ENCODE results near the gene RNF43.
"Not testable (repeated sequence)": the region's sequence is repeated elsewhere in the genome, so short reads cannot be mapped to it uniquely, and the experiment has no call there.

RNF43 gene

GRCh38 chr17:58409432-58409831 is 7.9 kb downstream of the RNF43 start:
- DNase-seq (ENCODE audit: low read depth): no peak

GRCh38 chr17:58403311-58403710 is 14.0 kb downstream of the RNF43 start:
- no peak for DNase-seq (ENCODE audit: low read depth)

- DNase-seq (ENCODE audit: low read depth): no peak
Observed at GRCh38 chr17:58402679-58403078, 14.7 kb downstream of the RNF43 start.

- no peak for DNase-seq (ENCODE audit: low read depth)
Observed at GRCh38 chr17:58402047-58402446, 15.3 kb downstream of the RNF43 start.

GRCh38 chr17:58401287-58401686 is 16.0 kb downstream of the RNF43 start:
- no peak for DNase-seq (ENCODE audit: low read depth)

GRCh38 chr17:58400826-58401225 is 16.5 kb downstream of the RNF43 start:
- no peak for DNase-seq (ENCODE audit: low read depth)

GRCh38 chr17:58399974-58400373 is 17.4 kb downstream of the RNF43 start:
- DNase-seq (ENCODE audit: low read depth): no peak

- DNase-seq (ENCODE audit: low read depth): no peak
Observed at GRCh38 chr17:58398574-58399266, 18.6 kb downstream of the RNF43 start.

GRCh38 chr17:58397421-58397820 is 19.9 kb downstream of the RNF43 start:
- not testable (repeated sequence) for DNase-seq (ENCODE audit: low read depth)

- no peak for DNase-seq (ENCODE audit: low read depth)
Observed at GRCh38 chr17:58396173-58396572, 21.2 kb downstream of the RNF43 start.

- DNase-seq (ENCODE audit: low read depth): no peak
Observed at GRCh38 chr17:58394534-58395223, 22.7 kb downstream of the RNF43 start.

GRCh38 chr17:58391302-58391984 is 25.9 kb downstream of the RNF43 start:
- no peak for DNase-seq (ENCODE audit: low read depth)

- DNase-seq (ENCODE audit: low read depth): no peak
Observed at GRCh38 chr17:58390884-58391283, 26.4 kb downstream of the RNF43 start.

GRCh38 chr17:58388302-58389190 is 28.8 kb downstream of the RNF43 start:
- DNase-seq (ENCODE audit: low read depth): no peak

- DNase-seq (ENCODE audit: low read depth): no peak
Observed at GRCh38 chr17:58387834-58388233, 29.5 kb downstream of the RNF43 start.

- no peak for DNase-seq (ENCODE audit: low read depth)
Observed at GRCh38 chr17:58386708-58387107, 30.6 kb downstream of the RNF43 start.

GRCh38 chr17:58385359-58385899 is 31.9 kb downstream of the RNF43 start:
- DNase-seq (ENCODE audit: low read depth): no peak

- no peak for DNase-seq (ENCODE audit: low read depth)
Observed at GRCh38 chr17:58384897-58385296, 32.4 kb downstream of the RNF43 start.

- no peak for DNase-seq (ENCODE audit: low read depth)
Observed at GRCh38 chr17:58383892-58384462, 33.4 kb downstream of the RNF43 start.

- no peak for DNase-seq (ENCODE audit: low read depth)
Observed at GRCh38 chr17:58382872-58383242, 34.5 kb downstream of the RNF43 start.

GRCh38 chr17:58382108-58382871 is 35.0 kb downstream of the RNF43 start:
- DNase-seq (ENCODE audit: low read depth): no peak

Measured in activated T-helper 9 cell treated with anti-CD3 and anti-CD28 coated beads, Interleukin-2, amount 50 U/mL, for 16 hours (primary cell).